H1 (cell line): ENCODE data around the gene KRTAP9-7. TPM values are rescaled to one million over a fixed set of nuclear protein-coding genes. Genes with fewer than 3 reads are reported as not detected.

Experiments used
- CTCF ChIA-PET: fragments of 300-600 bp; sonication (Branson Sonifier 250); formaldehyde crosslinking; loops from one replicate; lab custom pipeline; 2021; ENCODE audit not compliant: partially characterized antibody; lab: Charles Lee
- POLR2A ChIA-PET: fragments of 300-600 bp; sonication (Branson Sonifier 250); formaldehyde crosslinking; loops from one replicate; lab custom pipeline; 2021; ENCODE audit warnings: inconsistent platforms; ENCODE audit not compliant: partially characterized antibody; lab: Charles Lee
- DNase-seq, 2 experiments: peaks; one replicate each; pipeline versions ENCODE4 v3.0.0 to v3.0.0-alpha.2; 2010 to 2022; ENCODE audit warnings: low spot score in 2 of 2, low read depth in 1 of 2, mixed read lengths in 1 of 2
- FAIRE-seq: peaks from 2 replicates; lab custom pipeline; 2011; peaks lifted over from hg19 to GRCh38; lab: Jason Lieb, UNC
- H2AFZ ChIP-seq: 2 replicates; pipeline ENCODE4 v1.8.1; 2012; ENCODE audit warnings: low read length, inconsistent platforms
- H2AK5ac ChIP-seq: 2 replicates; pipeline ENCODE4 v1.6.1; 2013; ENCODE audit warnings: low read depth, low read length
- H2BK120ac ChIP-seq: replicated peaks from 2 replicates; pipeline ENCODE3; 2013; ENCODE audit warnings: low read depth, low read length, inconsistent platforms
- H2BK12ac ChIP-seq: 2 replicates; pipeline ENCODE4 v1.6.1; 2013; ENCODE audit warnings: low read depth, low read length
- H2BK15ac ChIP-seq: 2 replicates; pipeline ENCODE4 v1.6.1; 2013; ENCODE audit warnings: low read length
- H2BK20ac ChIP-seq: 2 replicates; pipeline ENCODE4 v1.6.1; 2013; ENCODE audit warnings: low read length
- H2BK5ac ChIP-seq: 2 replicates; pipeline ENCODE4 v1.6.1; 2013; ENCODE audit warnings: low read depth, low read length
- H3K14ac ChIP-seq: 2 replicates; pipeline ENCODE4 v1.6.1; 2013; ENCODE audit warnings: inconsistent platforms; ENCODE audit not compliant: insufficient read length
- H3K18ac ChIP-seq: 2 replicates; pipeline ENCODE4 v1.6.1; 2013; ENCODE audit warnings: low read length; ENCODE audit errors: extremely low read depth
- H3K23ac ChIP-seq: 2 replicates; pipeline ENCODE4 v1.6.1; 2013; ENCODE audit warnings: inconsistent platforms; ENCODE audit not compliant: insufficient read length
- H3K23me2 ChIP-seq: 2 replicates; pipeline ENCODE4 v1.6.1; 2013; ENCODE audit warnings: low read depth, low read length
- H3K27ac ChIP-seq: 2 replicates; pipeline ENCODE4 v1.6.1; 2011; ENCODE audit warnings: low read depth, low read length, inconsistent platforms
- H3K27me3 ChIP-seq, 4 experiments: replicated peaks in 1 of 4; 1 replicate in 1 of 4; 2 replicates in 3 of 4; pipeline versions ENCODE4 v1.6.1 to v1.8.1; 2011 to 2013; ENCODE audit warnings: low read length in 3 of 4, mild to moderate bottlenecking in 3 of 4, inconsistent platforms in 2 of 4, mixed read lengths in 2 of 4, moderate library complexity in 1 of 4; ENCODE audit not compliant: control insufficient read depth in 3 of 4, insufficient read depth in 3 of 4; ENCODE audit errors: extremely low read depth in 1 of 4
- H3K36me3 ChIP-seq, 4 experiments: 2 replicates each; pipeline versions ENCODE4 v1.6.1 to v1.8.1; 2011 to 2013; ENCODE audit warnings: mild to moderate bottlenecking in 4 of 4, low read length in 3 of 4, moderate library complexity in 2 of 4, control low read depth in 1 of 4, inconsistent platforms in 1 of 4; ENCODE audit not compliant: insufficient read depth in 4 of 4, control insufficient read depth in 2 of 4
- H3K4ac ChIP-seq: replicated peaks from 2 replicates; pipeline ENCODE3; 2013; ENCODE audit warnings: low read length, low read depth, mixed read lengths, inconsistent platforms; ENCODE audit not compliant: insufficient read length
- H3K4me1 ChIP-seq, 4 experiments: replicated peaks in 1 of 4; 1 replicate in 1 of 4; 2 replicates in 3 of 4; pipeline versions ENCODE4 v1.6.1 to v1.8.1; 2011 to 2013; ENCODE audit warnings: low read length in 3 of 4, inconsistent platforms in 2 of 4, mixed read lengths in 1 of 4; ENCODE audit not compliant: insufficient read depth in 4 of 4, control insufficient read depth in 3 of 4
- H3K4me2 ChIP-seq, 2 experiments: 2 replicates each; pipeline versions ENCODE4 v1.6.1 to v1.8.1; 2011 to 2013; ENCODE audit warnings: low read depth in 2 of 2, low read length in 2 of 2, control low read depth in 1 of 2, inconsistent platforms in 1 of 2, mild to moderate bottlenecking in 1 of 2; ENCODE audit not compliant: insufficient read depth in 1 of 2
- H3K4me3 ChIP-seq, 4 experiments: fragments of 200-600, 300-600 bp in 1 of 4; sonication (generic), shearing (Covaris generic), sonication (Bioruptor Twin) in 1 of 4; 2 replicates each; pipeline versions ENCODE4 v1.5.1 to v1.8.1; 2011 to 2016; ENCODE audit warnings: low read length in 4 of 4, low read depth in 3 of 4, control low read depth in 2 of 4, inconsistent platforms in 2 of 4, mild to moderate bottlenecking in 2 of 4, mixed read lengths in 1 of 4, moderate library complexity in 1 of 4; ENCODE audit not compliant: insufficient read depth in 2 of 4; ENCODE audit errors: extremely low read depth in 1 of 4
- H3K56ac ChIP-seq: replicated peaks from 2 replicates; pipeline ENCODE3; 2013; ENCODE audit warnings: low read depth, mild to moderate bottlenecking, mixed read lengths, low read length, inconsistent platforms; ENCODE audit not compliant: insufficient read length
- H3K79me1 ChIP-seq: 2 replicates; pipeline ENCODE4 v1.6.1; 2013; ENCODE audit warnings: low read depth, low read length, control low read depth
- H3K79me2 ChIP-seq, 2 experiments: 2 replicates each; pipeline versions ENCODE4 v1.6.1 to v1.8.1; 2012 to 2013; ENCODE audit warnings: low read length in 2 of 2, mild to moderate bottlenecking in 2 of 2, inconsistent platforms in 1 of 2; ENCODE audit not compliant: insufficient read depth in 2 of 2, control insufficient read depth in 1 of 2
- H3K9ac ChIP-seq, 4 experiments: replicated peaks in 1 of 4; 1 replicate in 1 of 4; 2 replicates in 3 of 4; pipeline versions ENCODE4 v1.6.1 to v1.8.1; 2011 to 2013; ENCODE audit warnings: low read depth in 3 of 4, low read length in 3 of 4, control low read depth in 2 of 4, mild to moderate bottlenecking in 2 of 4, moderate library complexity in 2 of 4, inconsistent platforms in 1 of 4; ENCODE audit errors: extremely low read depth in 1 of 4
- H3K9me3 ChIP-seq, 2 experiments: 2 replicates each; pipeline versions ENCODE4 v1.6.1 to v1.8.1; 2012 to 2013; ENCODE audit warnings: mild to moderate bottlenecking in 2 of 2, moderate library complexity in 2 of 2, control low read depth in 1 of 2, inconsistent platforms in 1 of 2, low read depth in 1 of 2, low read length in 1 of 2, mixed read lengths in 1 of 2; ENCODE audit not compliant: insufficient read depth in 2 of 2
- H4K20me1 ChIP-seq, 2 experiments: replicated peaks in 1 of 2; 2 replicates each; pipeline versions ENCODE3 to v1.8.1; 2011 to 2013; ENCODE audit warnings: inconsistent platforms in 2 of 2, low read length in 2 of 2, mild to moderate bottlenecking in 1 of 2; ENCODE audit not compliant: insufficient read depth in 2 of 2, control insufficient read depth in 1 of 2
- H4K5ac ChIP-seq: 2 replicates; pipeline ENCODE4 v1.6.1; 2013; ENCODE audit warnings: low read length, low read depth, mixed read lengths, inconsistent platforms; ENCODE audit not compliant: insufficient read length
- H4K8ac ChIP-seq: 2 replicates; pipeline ENCODE4 v1.8.0; 2013; ENCODE audit warnings: mild to moderate bottlenecking, moderate library complexity, low read length, inconsistent platforms; ENCODE audit not compliant: insufficient read depth; ENCODE audit errors: extremely low read depth
- H4K91ac ChIP-seq: replicated peaks from 2 replicates; pipeline ENCODE3; 2013; ENCODE audit warnings: low read length, mixed read lengths, inconsistent platforms; ENCODE audit not compliant: insufficient read length
- CEBPB ChIP-seq: IDR thresholded peaks from 2 replicates; pipeline ENCODE4 v1.6.1; 2012; ENCODE audit warnings: low read depth, low read length
- E2F6 ChIP-seq: IDR thresholded peaks from 2 replicates; pipeline ENCODE4 v1.6.1; 2012; ENCODE audit warnings: inconsistent platforms
- FOSL1 ChIP-seq: IDR thresholded peaks from 2 replicates; pipeline ENCODE4 v1.6.1; 2011; ENCODE audit warnings: mild to moderate bottlenecking, low read depth, low read length, moderate library complexity; ENCODE audit not compliant: insufficient read depth
- KDM1A ChIP-seq: fragments of 200-600, 300-600 bp; sonication (generic); IDR thresholded peaks from 2 replicates; pipeline ENCODE4 v1.7.1; 2016; ENCODE audit warnings: mild to moderate bottlenecking, low read length, borderline replicate concordance
- MAFK ChIP-seq: IDR thresholded peaks from 2 replicates; pipeline ENCODE4 v1.6.1; 2012; ENCODE audit warnings: low read depth, mild to moderate bottlenecking, improper control_type of control experiment, low read length
- POLR2A ChIP-seq, 2 experiments: IDR thresholded peaks; 1 replicate in 1 of 2; 2 replicates in 1 of 2; pipeline ENCODE4 v1.6.1; 2011; ENCODE audit warnings: low read depth in 2 of 2, low read length in 2 of 2, mild to moderate bottlenecking in 2 of 2; ENCODE audit errors: control extremely low read depth in 1 of 2
- RXRA ChIP-seq: IDR thresholded peaks from 2 replicates; pipeline ENCODE4 v1.6.1; 2011; ENCODE audit warnings: low read depth, mild to moderate bottlenecking, low read length, moderate library complexity; ENCODE audit not compliant: insufficient read depth
- SIRT6 ChIP-seq: IDR thresholded peaks from one replicate; pipeline ENCODE4 v1.7.1; 2012; ENCODE audit warnings: low read length, inconsistent platforms
- SP1 ChIP-seq: IDR thresholded peaks from 2 replicates; pipeline ENCODE4 v1.6.1; 2011; ENCODE audit warnings: low read depth, low read length
- SP2 ChIP-seq: IDR thresholded peaks from 2 replicates; pipeline ENCODE4 v1.6.1; 2012; ENCODE audit warnings: mild to moderate bottlenecking, low read length, inconsistent platforms
- SRF ChIP-seq: IDR thresholded peaks from 2 replicates; pipeline ENCODE4 v1.6.1; 2011; ENCODE audit warnings: mild to moderate bottlenecking, low read depth, low read length, moderate library complexity
- TAF1 ChIP-seq: IDR thresholded peaks from 2 replicates; pipeline ENCODE4 v1.6.1; 2011; ENCODE audit warnings: mild to moderate bottlenecking, low read depth, low read length
- USF2 ChIP-seq: IDR thresholded peaks from 2 replicates; pipeline ENCODE4 v1.6.1; 2011; ENCODE audit warnings: low read length, improper control_type of control experiment
- YY1 ChIP-seq: IDR thresholded peaks from 2 replicates; pipeline ENCODE4 v1.6.1; 2011; ENCODE audit warnings: low read depth, mild to moderate bottlenecking, low read length
- WGBS, 2 experiments: shearing (Covaris generic) in 1 of 2; methylation state at CpG; one replicate each; pipeline versions ENCODE4 v1.1.6 to v1.1.7; 2013 to 2015; ENCODE audit warnings: low lambda C conversion rate in 2 of 2, mixed read lengths in 2 of 2, inconsistent platforms in 1 of 2, low coverage in 1 of 2, missing lambda C conversion rate in 1 of 2; ENCODE audit not compliant: insufficient replicate concordance in 2 of 2, insufficient coverage in 1 of 2, insufficient read length in 1 of 2; ENCODE audit errors: extremely low coverage in 1 of 2, missing lambda C conversion rate in 1 of 2; 5-methylcytosine and 5-hydroxymethylcytosine counted together
- polyA plus RNA-seq, 7 experiments: library from polyadenylated mRNA; depleted of rRNA in 3 of 7; stranded (reverse) in 5 of 7; unstranded in 2 of 7; fragments of >200 nt in 5 of 7; fragments of 200-250 nt in 2 of 7; gene quantifications; 1 replicate in 5 of 7; 2 replicates in 1 of 7; 4 replicates in 1 of 7; pipeline versions ENCODE4 v1.2.1 to v1.2.3, GENCODE V29; 2011 to 2013; ENCODE audit warnings: missing spikeins in 2 of 7, mixed read lengths in 2 of 7
- total RNA-seq: library from RNA; stranded (reverse); fragmentation: NEBNext Ultra II Directional; extraction: Animal tissue kit (Norgen Biotek cat#: 25700); gene quantifications from 2 replicates; pipeline ENCODE4 v1.2.1, GENCODE V29; 2021

The KRTAP9-7 gene
- total and polyA plus RNA-seq, 2 of the 8 experiments (the other 6 are each of a cell fraction or from before 2014, with no cell fraction given), result not detected

GRCh38 chr17:41311111-41311510 lies 35.6 kb downstream of the KRTAP9-7 start:
- ChIA-PET CTCF (no interaction called here), POLR2A (no interaction called here)
- Histone ChIP-seq H3K79me1 (no peaks in the 10 kb centered on the region), H3K79me2 (no peaks in the 10 kb centered on the region), H3K4me3 (no peak overlapping the region), H3K9ac (no peak overlapping the region), H4K8ac (no peak overlapping the region), H4K91ac (no peak overlapping the region), H3K23me2 (no peaks in the 10 kb centered on the region), H3K27ac (no peak overlapping the region), H3K18ac (no peak overlapping the region), H3K4me1 (peaks cover 0 to 2% (median 0%) of the 10 kb centered on the region in 4 experiments; a peak in 2 of 7 replicates), H3K4me2 (no peak overlapping the region), H3K23ac (no peak overlapping the region), H3K14ac (no peak overlapping the region), H4K20me1 (no peaks in the 10 kb centered on the region), H3K36me3 (no peaks in the 10 kb centered on the region), H3K4ac (no peak overlapping the region), H2AFZ (no peak overlapping the region), H3K56ac (no peak overlapping the region), H2AK5ac (no peak overlapping the region), H3K9me3 (no peaks in the 10 kb centered on the region), H2BK5ac (no peak overlapping the region), H2BK15ac (no peak overlapping the region), H4K5ac (no peak overlapping the region), H2BK12ac (no peak overlapping the region), H3K27me3 (no peaks in the 10 kb centered on the region; a peak in 1 of 7 replicates), H2BK120ac (no peak overlapping the region), H2BK20ac (no peak overlapping the region)
- DNase-seq (no peak), FAIRE-seq (no peak)
- 92% methylated on average over 1 of the region's 1 CpG; no CpG with 5 or more reads in 1 of the 2 experiments for WGBS, 2 experiments
- TF ChIP-seq USF2 (no peak), YY1 (no peak), E2F6 (no peak), SP1 (no peak), SRF (no peak), FOSL1 (no peak), CEBPB (no peak), POLR2A (IDR thresholded peaks at IDR 0.05; ENCODE audit: control extremely low read depth in 1 of 2, low read depth in 2 of 2, low read length in 2 of 2) (no peak), SIRT6 (no peak), KDM1A (no peak), TAF1 (no peak), MAFK (no peak), RXRA (no peak), SP2 (no peak)
